ENCODE data around the gene ITGA3. TPM values are rescaled to one million over a fixed set of nuclear protein-coding genes. Genes with fewer than 3 reads are reported as not detected.

The ITGA3 gene
- total and polyA plus RNA-seq, 7 donors: 15.6 to 85.1 (median 38.4) TPM

- peak; percentile 90 for DNase-seq
- Histone ChIP-seq H3K36me3 (peaks cover 31 to 50% (median 44%) of the 10 kb centered on the region in 4 donors), H3K9me3 (no peaks in the 10 kb centered on the region), H3K27ac (peak overlapping the region; percentile 69 to 88 (median 78)), H3K4me1 (peaks cover 0 to 50% (median 41%) of the 10 kb centered on the region in 4 donors), H3K4me3 (peak overlapping the region in 1 of 4 donors; percentile 3), H3K27me3 (no peaks in the 10 kb centered on the region)
- TF ChIP-seq EP300 (IDR thresholded peaks at IDR 0.05): no peak
- TF ChIP-seq POLR2A (IDR thresholded peaks at IDR 0.05): no peak
- peak in 2 of 4 donors; percentile 7 to 17 for TF ChIP-seq POLR2AphosphoS5 (IDR thresholded peaks at IDR 0.05)
- TF ChIP-seq CTCF (IDR thresholded peaks at IDR 0.05): no peak
- intact Hi-C loops (cut with DNase I): no loop called here
- 22 to 76% methylated on average over 15 of the region's 15 CpGs for WGBS, 2 donors
Observed at GRCh38 chr17:50102164-50102991, 46.5 kb downstream of the ITGA3 start.

- peaks cover 0 to 49% (median 41%) of the 10 kb centered on the region in 4 donors for H3K4me1 ChIP-seq
- H3K27ac ChIP-seq: peak overlapping the region in 3 of 4 donors; percentile 71 to 88 (median 85)
- H3K36me3 ChIP-seq: peaks cover 39 to 50% (median 44%) of the 10 kb centered on the region in 4 donors
- no peaks in the 10 kb centered on the region for H3K9me3 ChIP-seq
- no peak for TF ChIP-seq EP300 (IDR thresholded peaks at IDR 0.05)
- no peak for TF ChIP-seq POLR2A (IDR thresholded peaks at IDR 0.05)
- TF ChIP-seq POLR2AphosphoS5 (IDR thresholded peaks at IDR 0.05): no peak
- no peak for TF ChIP-seq CTCF (IDR thresholded peaks at IDR 0.05)
- H3K4me3 ChIP-seq: no peak overlapping the region
- WGBS, 2 donors: 75 to 79% methylated on average over 2 of the region's 2 CpGs
- H3K27me3 ChIP-seq: no peaks in the 10 kb centered on the region
- no peak for DNase-seq
- intact Hi-C loops (cut with DNase I): no loop called here
Observed at GRCh38 chr17:50103252-50103651, 47.3 kb downstream of the ITGA3 start.

DNA sequence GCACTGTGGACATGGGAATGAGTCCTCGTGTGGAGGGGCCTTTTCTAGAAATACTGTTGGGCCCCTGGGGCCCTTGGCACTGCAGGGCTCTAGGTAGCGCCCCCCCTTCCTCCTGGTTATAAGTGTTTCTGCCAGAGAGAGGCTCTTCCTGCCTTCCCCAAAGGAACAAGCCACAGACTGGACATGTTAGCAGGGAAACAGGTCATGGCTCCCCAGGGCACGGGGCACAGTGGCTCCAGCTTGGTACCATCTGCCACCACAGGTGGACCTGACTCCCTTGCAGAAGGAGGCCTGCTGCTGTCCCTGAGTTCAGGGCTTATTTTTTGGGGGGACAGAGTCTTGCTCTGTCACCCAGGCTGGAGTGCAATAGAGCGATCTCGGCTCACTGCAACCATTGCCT is 48.0 kb downstream of the ITGA3 start:
- TF ChIP-seq POLR2A (IDR thresholded peaks at IDR 0.05) (no peak), POLR2AphosphoS5 (IDR thresholded peaks at IDR 0.05) (no peak), EP300 (IDR thresholded peaks at IDR 0.05) (no peak), CTCF (IDR thresholded peaks at IDR 0.05) (no peak)
- Histone ChIP-seq H3K36me3 (peaks cover 35 to 50% (median 42%) of the 10 kb centered on the region in 4 donors), H3K9me3 (no peaks in the 10 kb centered on the region), H3K4me3 (no peak overlapping the region), H3K27ac (peak overlapping the region in 2 of 4 donors; percentile 85 to 88), H3K27me3 (no peaks in the 10 kb centered on the region), H3K4me1 (peaks cover 0 to 47% (median 40%) of the 10 kb centered on the region in 4 donors)
- WGBS, 2 donors: 90 to 95% methylated on average over 5 of the region's 5 CpGs
- intact Hi-C loops (cut with DNase I): no loop called here
- DNase-seq: no peak

- TF ChIP-seq EP300 (IDR thresholded peaks at IDR 0.05): no peak
- TF ChIP-seq POLR2AphosphoS5 (IDR thresholded peaks at IDR 0.05): no peak
- TF ChIP-seq POLR2A (IDR thresholded peaks at IDR 0.05): no peak
- no peak for TF ChIP-seq CTCF (IDR thresholded peaks at IDR 0.05)
- DNase-seq: no peak
- peaks cover 0 to 30% (median 26%) of the 10 kb centered on the region in 4 donors for H3K4me1 ChIP-seq
- no peak overlapping the region for H3K4me3 ChIP-seq
- H3K27me3 ChIP-seq: no peaks in the 10 kb centered on the region
- no peak overlapping the region for H3K27ac ChIP-seq
- intact Hi-C loops (cut with DNase I): no loop called here
- peaks cover 43 to 64% (median 50%) of the 10 kb centered on the region in 4 donors for H3K36me3 ChIP-seq
- no peaks in the 10 kb centered on the region for H3K9me3 ChIP-seq
- WGBS, 2 donors: 94 to 95% methylated on average over 21 of the region's 21 CpGs
Observed at GRCh38 chr17:50105811-50106210, 49.9 kb downstream of the ITGA3 start.
